HEK293 (cell line): ENCODE results near the gene SLC6A4.
"Not testable (repeated sequence)": the region's sequence is repeated elsewhere in the genome, so short reads cannot be mapped to it uniquely, and the experiment has no call there.

Experiments
- CTCF ChIP-seq: fragments of 450-650 bp; formaldehyde crosslinking; IDR thresholded peaks from 2 replicates; pipeline ENCODE4 v1.5.1; 2016; ENCODE audit warnings: missing biosample characterization, missing genetic modification characterization
- FEZF1 ChIP-seq: fragments of 450-650 bp; formaldehyde crosslinking; IDR thresholded peaks from 2 replicates; pipeline ENCODE4 v1.5.1; 2016; ENCODE audit warnings: missing biosample characterization, missing genetic modification characterization
- GLI2 ChIP-seq: fragments of 450-650 bp; formaldehyde crosslinking; IDR thresholded peaks from 2 replicates; pipeline ENCODE4; 2017; ENCODE audit warnings: missing biosample characterization, missing genetic modification characterization, low read depth, borderline replicate concordance
- KLF10 ChIP-seq: fragments of 450-650 bp; IDR thresholded peaks from 2 replicates; pipeline ENCODE4 v1.5.1; 2018; ENCODE audit warnings: missing biosample characterization, mild to moderate bottlenecking, missing genetic modification characterization
- ZBTB21 ChIP-seq: fragments of 450-650 bp; formaldehyde crosslinking; IDR thresholded peaks from 2 replicates; pipeline ENCODE4 v1.5.1; 2017; ENCODE audit warnings: missing biosample characterization, missing genetic modification characterization
- ZEB2 ChIP-seq: fragments of 450-650 bp; formaldehyde crosslinking; IDR thresholded peaks from 2 replicates; pipeline ENCODE4 v1.5.1; 2016; ENCODE audit warnings: missing biosample characterization, missing genetic modification characterization
- ZNF214 ChIP-seq: fragments of 450-650 bp; formaldehyde crosslinking; IDR thresholded peaks from 2 replicates; pipeline ENCODE4 v1.5.1; 2017; ENCODE audit warnings: missing biosample characterization, mild to moderate bottlenecking, missing genetic modification characterization, borderline replicate concordance
- ZNF580 ChIP-seq: fragments of 450-650 bp; formaldehyde crosslinking; IDR thresholded peaks from 2 replicates; pipeline ENCODE4 v1.5.1; 2016; ENCODE audit warnings: missing biosample characterization, missing genetic modification characterization
- TF ChIP-seq, protein P1 (sequence below): fragments of 450-650 bp; formaldehyde crosslinking; IDR thresholded peaks from 2 replicates; pipeline ENCODE4 v1.5.1; 2016; ENCODE audit warnings: missing biosample characterization, missing genetic modification characterization

GRCh38 chr17:30230009-30230408 lies 5.5 kb downstream of the SLC6A4 start:
- not testable (repeated sequence) for TF ChIP-seq CTCF; ZEB2 (tag by site-specific recombination); ZNF214 (tag by site-specific recombination); KLF10 (tag by site-specific recombination); ZNF580 (tag by site-specific recombination); FEZF1 (tag by site-specific recombination); GLI2; ZBTB21 (tag by site-specific recombination)
- TF ChIP-seq, protein P1, sequence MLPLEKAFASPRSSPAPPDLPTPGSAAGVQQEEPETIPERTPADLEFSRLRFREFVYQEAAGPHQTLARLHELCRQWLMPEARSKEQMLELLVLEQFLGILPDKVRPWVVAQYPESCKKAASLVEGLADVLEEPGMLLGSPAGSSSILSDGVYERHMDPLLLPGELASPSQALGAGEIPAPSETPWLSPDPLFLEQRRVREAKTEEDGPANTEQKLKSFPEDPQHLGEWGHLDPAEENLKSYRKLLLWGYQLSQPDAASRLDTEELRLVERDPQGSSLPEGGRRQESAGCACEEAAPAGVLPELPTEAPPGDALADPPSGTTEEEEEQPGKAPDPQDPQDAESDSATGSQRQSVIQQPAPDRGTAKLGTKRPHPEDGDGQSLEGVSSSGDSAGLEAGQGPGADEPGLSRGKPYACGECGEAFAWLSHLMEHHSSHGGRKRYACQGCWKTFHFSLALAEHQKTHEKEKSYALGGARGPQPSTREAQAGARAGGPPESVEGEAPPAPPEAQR (tag by site-specific recombination) = not testable (repeated sequence)
